Measurements from ENCODE around the gene SETD6.

DNA sequence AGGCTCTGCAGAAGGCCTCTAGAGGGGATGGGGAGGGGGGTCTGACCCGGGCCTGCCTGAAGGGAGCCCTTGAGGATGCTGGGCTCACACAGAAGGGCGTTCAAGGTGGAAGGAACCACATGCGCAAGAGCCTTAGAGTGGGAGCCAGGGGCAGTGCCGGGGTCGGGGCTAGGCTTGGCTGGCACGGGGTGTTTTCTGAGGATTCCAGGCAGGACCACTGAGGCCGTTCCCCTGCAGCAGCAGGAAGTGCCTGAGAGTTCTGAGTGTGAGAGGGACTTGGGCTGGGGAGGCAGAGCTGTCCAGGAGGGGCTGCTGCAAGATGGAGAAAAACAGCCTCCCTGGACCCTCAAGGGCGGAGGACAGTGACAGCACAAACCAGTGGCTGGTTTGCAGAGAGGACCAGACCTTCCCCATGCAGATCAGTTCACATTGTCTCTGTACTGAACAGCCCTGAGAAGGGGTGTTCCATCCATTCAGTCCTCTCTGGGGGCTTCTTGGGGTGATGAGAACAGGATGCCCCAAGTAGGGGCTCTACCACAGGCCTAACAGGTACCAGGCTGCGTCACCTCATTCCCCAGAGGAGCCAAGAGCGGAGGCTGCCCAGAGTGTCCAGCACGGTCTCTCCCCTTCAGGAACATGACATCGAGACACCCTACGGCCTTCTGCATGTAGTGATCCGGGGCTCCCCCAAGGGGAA lies 12.0 kb upstream of the SETD6 start:
- TF ChIP-seq, protein P1, sequence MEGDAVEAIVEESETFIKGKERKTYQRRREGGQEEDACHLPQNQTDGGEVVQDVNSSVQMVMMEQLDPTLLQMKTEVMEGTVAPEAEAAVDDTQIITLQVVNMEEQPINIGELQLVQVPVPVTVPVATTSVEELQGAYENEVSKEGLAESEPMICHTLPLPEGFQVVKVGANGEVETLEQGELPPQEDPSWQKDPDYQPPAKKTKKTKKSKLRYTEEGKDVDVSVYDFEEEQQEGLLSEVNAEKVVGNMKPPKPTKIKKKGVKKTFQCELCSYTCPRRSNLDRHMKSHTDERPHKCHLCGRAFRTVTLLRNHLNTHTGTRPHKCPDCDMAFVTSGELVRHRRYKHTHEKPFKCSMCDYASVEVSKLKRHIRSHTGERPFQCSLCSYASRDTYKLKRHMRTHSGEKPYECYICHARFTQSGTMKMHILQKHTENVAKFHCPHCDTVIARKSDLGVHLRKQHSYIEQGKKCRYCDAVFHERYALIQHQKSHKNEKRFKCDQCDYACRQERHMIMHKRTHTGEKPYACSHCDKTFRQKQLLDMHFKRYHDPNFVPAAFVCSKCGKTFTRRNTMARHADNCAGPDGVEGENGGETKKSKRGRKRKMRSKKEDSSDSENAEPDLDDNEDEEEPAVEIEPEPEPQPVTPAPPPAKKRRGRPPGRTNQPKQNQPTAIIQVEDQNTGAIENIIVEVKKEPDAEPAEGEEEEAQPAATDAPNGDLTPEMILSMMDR (IDR thresholded peaks at IDR 0.05) = no peak
- no peak for TF ChIP-seq POLR2A (IDR thresholded peaks at IDR 0.05; ENCODE audit: low read depth)
- TF ChIP-seq POLR2AphosphoS5 (IDR thresholded peaks at IDR 0.05) = no peak
- no peak for TF ChIP-seq EP300 (IDR thresholded peaks at IDR 0.05)

All from esophagus muscularis mucosa (tissue), 4 donors.